Uterus (tissue), 2 donors: ENCODE measurements around the gene EXOSC7.

Source experiments
- CTCF ChIP-seq, 4 experiments: fragments of 200-600 bp in 2 of 4; fragments of 450-650 bp in 2 of 4; sonication (generic) in 2 of 4; IDR thresholded peaks; one replicate each; pipeline ENCODE4 v1.5.1; 2016 to 2019; ENCODE audit warnings: antibody characterized with exemption in 4 of 4, mild to moderate bottlenecking in 2 of 4, moderate library complexity in 1 of 4
- POLR2A ChIP-seq, 2 donors: fragments of 450-650 bp; IDR thresholded peaks; one replicate each; pipeline ENCODE4 v1.6.1; 2016; ENCODE audit warnings: antibody characterized with exemption in 2 of 2, mild to moderate bottlenecking in 1 of 2, moderate library complexity in 1 of 2

GRCh38 chr3:45042162-45042561 lies 66.1 kb downstream of the EXOSC7 start:
- TF ChIP-seq CTCF (IDR thresholded peaks at IDR 0.05) (no peak), POLR2A (IDR thresholded peaks at IDR 0.05) (no peak)
